Superior temporal gyrus (tissue), 1 donor: ENCODE measurements around the gene ITGB2.

Experiments
- DNase-seq: peaks from one replicate; pipeline ENCODE4 v3.0.0-alpha.2; 2016; ENCODE audit errors: extremely low spot score

ITGB2 gene

GRCh38 chr21:44910229-44911067, 10.3 kb downstream of the ITGB2 start:
- no peak for DNase-seq

DNA sequence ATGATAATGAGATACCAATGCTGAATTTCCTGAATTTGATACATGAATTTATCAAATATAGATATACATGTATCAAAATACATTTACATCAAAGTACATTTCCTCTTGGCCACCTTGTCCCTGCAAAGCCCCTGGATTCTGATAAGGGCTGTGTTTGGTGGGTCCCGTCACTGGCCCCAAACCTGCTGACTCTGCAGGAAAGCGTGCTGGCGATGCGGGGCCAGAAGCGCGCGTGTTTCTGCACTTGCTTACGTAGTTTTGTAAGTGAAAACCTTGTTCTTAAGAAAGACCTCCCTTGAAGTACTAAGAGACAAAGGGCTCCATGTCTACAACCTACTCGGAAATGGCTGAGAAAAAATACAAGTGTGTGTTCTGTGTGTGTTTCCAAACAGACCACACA, 11.0 kb downstream of the ITGB2 start:
- no peak for DNase-seq

DNA sequence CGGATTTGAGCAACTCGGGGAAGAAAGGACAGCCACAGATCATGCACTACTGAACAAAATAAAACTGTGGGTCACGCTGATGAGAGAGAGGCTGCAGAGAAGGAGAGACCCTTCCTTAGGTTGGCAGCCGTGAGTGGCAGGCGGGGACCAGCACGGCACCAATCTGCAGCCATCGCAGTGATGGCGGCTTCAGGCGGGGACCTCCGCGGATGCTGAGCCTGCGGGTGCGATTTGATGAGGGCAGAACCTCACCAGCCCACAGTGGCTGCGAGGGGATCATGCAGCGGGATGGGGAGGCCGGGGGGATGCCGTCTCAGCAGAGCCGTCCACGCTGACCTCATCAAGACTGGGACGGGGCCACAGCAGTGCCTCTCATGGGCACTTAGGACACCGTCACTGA, 11.8 kb downstream of the ITGB2 start:
- no peak for DNase-seq

DNA sequence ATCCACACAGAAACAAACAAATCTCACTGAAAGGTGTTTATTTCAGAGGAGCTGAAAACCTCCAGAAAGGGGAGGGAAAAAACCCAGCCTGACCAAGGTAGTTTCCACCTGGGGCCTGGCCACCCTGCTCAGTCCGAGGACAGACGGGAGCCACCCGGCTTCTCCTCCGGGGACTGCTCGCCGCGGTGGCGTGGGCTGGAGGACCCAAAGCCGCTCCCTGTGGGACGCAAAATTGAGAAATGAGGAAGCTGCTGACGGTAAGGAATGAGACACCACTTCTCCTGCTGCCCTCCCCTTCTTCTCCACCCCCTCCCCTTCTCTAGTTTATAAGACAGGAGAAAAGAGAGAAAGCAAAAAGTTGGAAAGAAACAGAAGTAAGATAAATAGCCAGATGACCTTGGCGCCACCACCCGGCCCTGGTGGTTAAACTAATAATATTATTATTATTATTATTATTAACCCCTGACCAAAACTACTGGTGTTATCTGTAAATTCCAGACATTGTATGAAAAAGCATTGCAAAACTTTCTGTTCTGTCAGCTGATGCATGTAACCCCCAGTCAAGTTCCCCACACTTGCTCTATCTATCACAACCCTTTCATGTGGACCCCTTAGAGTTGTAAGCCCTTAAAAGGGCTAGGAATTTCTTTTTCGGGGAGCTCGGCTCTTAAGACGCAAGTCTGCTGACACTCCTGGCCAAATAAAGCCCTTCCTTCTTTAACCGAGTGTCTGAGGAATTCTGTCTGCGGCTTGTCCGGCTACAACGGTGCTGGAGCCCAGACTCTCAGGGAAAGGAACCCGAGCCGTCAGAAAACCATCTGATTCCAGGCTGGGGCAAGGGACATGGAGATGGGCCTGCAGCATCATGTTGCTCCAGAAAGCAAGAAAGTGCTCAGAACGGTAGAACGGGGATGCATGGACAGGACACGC, 12.5 kb downstream of the ITGB2 start:
- DNase-seq, result no peak

DNA sequence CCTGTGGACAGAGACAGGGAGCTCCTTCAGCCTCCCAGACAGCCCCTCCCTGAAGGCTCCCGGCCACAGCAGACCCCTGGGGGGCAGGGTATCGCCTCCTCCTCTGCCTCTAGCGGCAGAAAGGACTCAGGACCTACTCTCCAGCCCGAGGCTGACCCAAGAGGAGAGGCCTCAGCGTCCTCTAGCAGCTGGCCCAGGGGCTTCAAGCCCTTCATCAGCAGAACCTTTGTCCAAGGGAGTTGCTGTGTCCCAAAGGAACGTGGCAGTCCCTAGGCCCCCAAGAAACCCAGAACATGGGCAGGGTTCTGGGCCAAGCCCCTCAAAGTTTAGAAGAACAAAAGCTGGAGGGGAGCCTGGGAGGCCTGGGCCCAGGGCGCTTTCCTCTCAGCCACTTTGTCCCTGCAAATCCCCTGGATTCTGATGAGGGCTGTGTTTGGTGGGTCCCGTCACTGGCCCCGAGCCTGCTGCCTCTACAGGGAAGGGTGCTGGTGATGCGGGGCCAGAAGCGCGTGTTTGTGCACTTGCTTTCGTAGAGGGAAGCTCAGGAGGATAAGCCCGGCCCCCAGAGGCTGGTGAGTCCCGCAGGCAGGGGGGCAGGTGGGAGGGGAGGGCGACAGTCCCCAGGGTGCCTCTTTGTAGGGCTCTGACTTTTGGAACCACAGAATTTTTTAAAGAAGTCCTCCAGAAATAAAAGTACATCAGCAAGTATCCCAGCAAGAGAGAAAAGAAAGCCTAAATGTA, 13.3 kb downstream of the ITGB2 start:
- no peak for DNase-seq

DNA sequence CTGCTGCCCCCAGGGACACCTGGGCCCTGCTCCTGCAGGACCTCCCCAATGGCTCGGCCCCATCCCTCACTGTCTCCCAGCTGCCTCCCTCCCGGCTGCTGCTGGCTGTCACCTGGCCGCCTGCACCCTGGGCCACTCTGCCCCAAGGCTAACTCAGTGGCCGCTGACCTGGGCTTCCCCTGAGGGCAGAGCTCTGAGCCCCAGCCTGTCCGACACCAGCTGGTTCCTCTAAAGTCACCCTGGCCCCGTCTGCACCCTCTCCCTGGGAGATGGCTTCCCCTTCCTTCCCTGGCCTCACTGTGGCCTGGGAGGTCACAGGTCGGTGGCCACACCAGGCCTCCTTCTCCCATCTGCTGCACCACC, 15.0 kb downstream of the ITGB2 start:
- no peak for DNase-seq

GRCh38 chr21:44905016-44905727, 15.5 kb downstream of the ITGB2 start:
- DNase-seq, result no peak

- DNase-seq, result no peak
Measured at GRCh38 chr21:44904141-44904923, 16.4 kb downstream of the ITGB2 start.

GRCh38 chr21:44903689-44904088, 17.0 kb downstream of the ITGB2 start:
- no peak for DNase-seq

GRCh38 chr21:44903050-44903685, 17.5 kb downstream of the ITGB2 start:
- DNase-seq, result no peak

- no peak for DNase-seq
Measured at GRCh38 chr21:44902268-44903049, 18.2 kb downstream of the ITGB2 start.

- no peak for DNase-seq
Measured at GRCh38 chr21:44901391-44902074, 19.2 kb downstream of the ITGB2 start.

- no peak for DNase-seq
Measured at GRCh38 chr21:44900559-44901251, 20.0 kb downstream of the ITGB2 start.

DNA sequence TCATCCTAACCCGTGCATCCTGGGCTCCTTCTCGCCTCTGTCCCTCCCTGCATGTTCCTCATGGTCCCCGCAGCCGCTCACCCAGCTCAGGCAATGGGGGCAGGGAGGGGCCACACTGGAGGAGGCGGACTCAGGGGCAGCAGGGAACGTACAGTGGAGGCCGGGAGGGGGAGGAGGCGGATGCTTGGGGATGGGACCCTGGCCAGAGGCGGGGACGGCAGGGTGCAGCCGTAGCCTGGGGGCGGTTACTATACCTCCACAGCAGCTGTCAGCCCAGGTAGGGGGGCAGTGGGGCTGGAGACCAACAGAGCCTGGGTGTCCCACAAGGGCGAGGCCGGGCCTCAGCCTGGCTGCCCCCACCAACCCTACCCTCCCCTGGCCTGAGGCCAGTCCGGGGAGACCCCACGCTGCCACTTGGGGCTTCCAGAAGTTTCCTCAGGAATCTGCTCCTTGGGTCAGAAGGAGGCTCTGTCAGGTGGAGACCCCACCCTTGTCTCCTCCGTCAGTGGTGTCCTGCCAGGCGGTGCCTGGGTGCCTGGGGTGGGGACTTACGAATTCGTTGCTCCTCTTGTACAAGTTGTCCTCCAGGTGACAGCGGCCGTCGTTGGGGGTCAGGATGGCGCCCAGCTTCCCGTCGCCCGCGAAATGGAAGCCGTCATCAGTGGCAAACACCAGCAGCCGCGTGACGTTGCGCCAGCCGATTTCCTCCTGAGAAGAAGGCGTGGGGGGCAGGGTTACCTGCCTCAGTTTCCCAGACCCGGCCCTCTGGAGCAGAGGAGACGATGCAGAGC, 20.7 kb downstream of the ITGB2 start:
- DNase-seq, result no peak

DNA sequence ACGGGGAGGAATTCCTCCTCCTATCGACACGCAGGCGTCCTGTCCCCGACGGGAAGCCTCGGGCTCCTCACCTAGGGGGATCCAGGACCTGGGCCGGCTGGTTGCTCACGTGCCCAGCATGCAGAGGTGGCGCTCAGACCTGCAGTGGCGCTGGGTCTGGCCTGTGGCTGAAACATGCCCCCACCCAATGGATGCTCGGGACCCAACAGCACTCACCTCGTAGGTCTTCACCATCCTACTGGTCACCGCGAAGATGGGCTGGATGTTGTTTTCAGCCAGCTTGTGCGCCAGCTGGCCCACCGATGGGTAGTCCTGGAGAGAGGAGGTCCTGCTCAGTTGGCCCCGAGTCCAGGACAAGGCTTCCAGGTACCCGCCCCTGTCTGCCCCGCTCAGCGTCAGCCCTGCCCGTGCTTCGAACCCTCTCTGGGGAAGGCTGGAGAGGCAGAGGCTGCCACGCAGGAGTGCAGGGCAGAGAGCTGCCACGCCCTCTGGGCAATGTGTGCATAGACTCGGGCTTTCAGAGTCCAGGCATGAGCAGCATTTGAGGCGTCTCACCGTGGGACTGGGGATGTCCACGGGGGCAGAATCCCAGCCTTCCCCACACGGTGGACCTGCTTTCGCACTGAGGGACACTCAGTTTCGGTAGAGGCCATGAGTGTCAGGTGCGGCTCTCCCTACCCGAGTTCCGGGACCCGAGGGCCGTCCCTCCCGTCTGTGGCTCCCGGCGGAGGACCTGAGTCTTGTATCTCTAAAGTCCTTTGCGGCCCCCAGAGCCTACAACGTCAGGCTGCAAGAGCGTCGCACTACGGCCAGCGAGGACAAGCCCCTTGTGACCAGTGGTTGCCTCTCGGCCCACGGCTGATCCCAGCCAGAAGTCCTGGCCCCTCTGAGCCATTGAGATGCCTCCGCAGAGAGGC, 21.6 kb downstream of the ITGB2 start:
- DNase-seq, result no peak

GRCh38 chr21:44898011-44898488, 22.6 kb downstream of the ITGB2 start:
- DNase-seq, result no peak
